GM19372 (cell line): ENCODE measurements around the gene PLEKHM3.
"Not testable (repeated sequence)": the region's sequence is repeated elsewhere in the genome, so short reads cannot be mapped to it uniquely, and the experiment has no call there.

Experiments
- ATAC-seq: cut with Tn5 transposase; IDR thresholded peaks from one replicate; pipeline ENCODE4 v1.9.1; 2021; ENCODE audit warnings: mild to moderate bottlenecking, low read depth, moderate library complexity; ENCODE audit not compliant: unreplicated experiment

PLEKHM3 gene

GRCh38 chr2:208039376-208040110 is 14.2 kb upstream of the PLEKHM3 start:
- no peak for ATAC-seq

GRCh38 chr2:208037564-208038487 is 12.5 kb upstream of the PLEKHM3 start:
- no peak for ATAC-seq

GRCh38 chr2:208036357-208036756 is 11.0 kb upstream of the PLEKHM3 start:
- no peak for ATAC-seq

- no peak for ATAC-seq
Observed at GRCh38 chr2:208034503-208035140, 9.3 kb upstream of the PLEKHM3 start.

GRCh38 chr2:208033701-208034502 is 8.6 kb upstream of the PLEKHM3 start:
- peak; percentile 89 for ATAC-seq

GRCh38 chr2:208031608-208032019 is 6.3 kb upstream of the PLEKHM3 start:
- ATAC-seq = no peak

- peak; percentile 14 for ATAC-seq
Observed at GRCh38 chr2:208025814-208026184, 472 bp upstream of the PLEKHM3 start.

GRCh38 chr2:208024091-208024490 is 1.2 kb downstream of the PLEKHM3 start:
- no peak for ATAC-seq

- ATAC-seq = no peak
Observed at GRCh38 chr2:208020253-208020652, 5.1 kb downstream of the PLEKHM3 start.

GRCh38 chr2:208018124-208018712 is 7.1 kb downstream of the PLEKHM3 start:
- not testable (repeated sequence) for ATAC-seq

- no peak for ATAC-seq
Observed at GRCh38 chr2:208017721-208018120, 7.6 kb downstream of the PLEKHM3 start.

- no peak for ATAC-seq
Observed at GRCh38 chr2:208015475-208015874, 9.9 kb downstream of the PLEKHM3 start.

GRCh38 chr2:208013285-208014178 is 11.8 kb downstream of the PLEKHM3 start:
- ATAC-seq = no peak

- no peak for ATAC-seq
Observed at GRCh38 chr2:208012449-208012848, 12.9 kb downstream of the PLEKHM3 start.

- no peak for ATAC-seq
Observed at GRCh38 chr2:208010506-208010905, 14.8 kb downstream of the PLEKHM3 start.

GRCh38 chr2:208006833-208007232 is 18.5 kb downstream of the PLEKHM3 start:
- no peak for ATAC-seq

GRCh38 chr2:208006337-208006736 is 19.0 kb downstream of the PLEKHM3 start:
- ATAC-seq = no peak

- ATAC-seq = no peak
Observed at GRCh38 chr2:208001924-208002323, 23.4 kb downstream of the PLEKHM3 start.
